Endothelial cell of umbilical vein (primary cell): Measurements from ENCODE around the gene ZNF555.

Source experiments
- EZH2 ChIP-seq: IDR thresholded peaks from 2 replicates; pipeline ENCODE4 v1.6.1; 2012; ENCODE audit warnings: borderline replicate concordance, low read depth, mild to moderate bottlenecking, moderate library complexity, low read length, inconsistent platforms; ENCODE audit not compliant: severe bottlenecking
- JUN ChIP-seq: IDR thresholded peaks from 2 replicates; pipeline ENCODE4 v1.6.1; 2011; ENCODE audit warnings: borderline replicate concordance, low read depth; ENCODE audit not compliant: insufficient read length, insufficient read depth
- MYC ChIP-seq: IDR thresholded peaks from one replicate; pipeline ENCODE4 v1.6.1; 2011; ENCODE audit warnings: mild to moderate bottlenecking, low read depth, low read length
- POLR2A ChIP-seq: IDR thresholded peaks from 2 replicates; pipeline ENCODE4 v1.6.1; 2012; ENCODE audit warnings: low read depth, mild to moderate bottlenecking, control low read depth, low read length
- TF ChIP-seq, protein P1 (sequence below), 2 donors: IDR thresholded peaks; 1 replicate in 1 of 2; 2 replicates in 1 of 2; pipeline ENCODE4 v1.5.1; 2011; ENCODE audit warnings: low read length in 2 of 2, mild to moderate bottlenecking in 2 of 2, moderate library complexity in 2 of 2, control low read depth in 1 of 2, inconsistent platforms in 1 of 2, low read depth in 1 of 2; ENCODE audit not compliant: insufficient read depth in 1 of 2; ENCODE audit errors: extremely low read depth in 1 of 2
- TF ChIP-seq, protein P2 (sequence below): IDR thresholded peaks from 2 replicates; pipeline ENCODE4 v1.6.1; 2011; ENCODE audit not compliant: insufficient read depth, insufficient read length

DNA sequence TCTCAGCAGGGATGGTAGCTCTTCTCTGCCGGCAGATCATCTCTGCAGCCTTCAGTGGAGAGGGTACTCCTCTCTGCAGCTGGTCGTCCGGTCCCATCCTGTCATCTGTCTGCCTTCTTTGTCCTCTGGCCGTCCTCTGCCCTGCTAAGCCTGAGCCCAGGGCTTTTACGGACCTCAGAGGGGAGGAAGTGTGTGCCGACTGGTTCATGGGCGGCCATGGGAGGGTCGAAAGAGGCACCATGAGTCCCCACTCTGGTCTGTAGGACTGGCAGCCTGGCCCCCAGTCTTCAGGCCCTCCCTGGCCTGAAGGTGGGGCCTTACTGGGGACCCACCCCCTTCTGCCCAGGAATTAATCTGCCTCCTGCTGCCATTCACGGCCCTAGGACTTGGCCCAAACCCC lies 17.6 kb upstream of the ZNF555 start:
- TF ChIP-seq, protein P1, sequence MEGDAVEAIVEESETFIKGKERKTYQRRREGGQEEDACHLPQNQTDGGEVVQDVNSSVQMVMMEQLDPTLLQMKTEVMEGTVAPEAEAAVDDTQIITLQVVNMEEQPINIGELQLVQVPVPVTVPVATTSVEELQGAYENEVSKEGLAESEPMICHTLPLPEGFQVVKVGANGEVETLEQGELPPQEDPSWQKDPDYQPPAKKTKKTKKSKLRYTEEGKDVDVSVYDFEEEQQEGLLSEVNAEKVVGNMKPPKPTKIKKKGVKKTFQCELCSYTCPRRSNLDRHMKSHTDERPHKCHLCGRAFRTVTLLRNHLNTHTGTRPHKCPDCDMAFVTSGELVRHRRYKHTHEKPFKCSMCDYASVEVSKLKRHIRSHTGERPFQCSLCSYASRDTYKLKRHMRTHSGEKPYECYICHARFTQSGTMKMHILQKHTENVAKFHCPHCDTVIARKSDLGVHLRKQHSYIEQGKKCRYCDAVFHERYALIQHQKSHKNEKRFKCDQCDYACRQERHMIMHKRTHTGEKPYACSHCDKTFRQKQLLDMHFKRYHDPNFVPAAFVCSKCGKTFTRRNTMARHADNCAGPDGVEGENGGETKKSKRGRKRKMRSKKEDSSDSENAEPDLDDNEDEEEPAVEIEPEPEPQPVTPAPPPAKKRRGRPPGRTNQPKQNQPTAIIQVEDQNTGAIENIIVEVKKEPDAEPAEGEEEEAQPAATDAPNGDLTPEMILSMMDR (IDR thresholded peaks at IDR 0.05; ENCODE audit: extremely low read depth in 1 of 2, insufficient read depth in 1 of 2, low read depth in 1 of 2, low read length in 2 of 2): no peak
- TF ChIP-seq EZH2 (no peak), POLR2A (no peak), MYC (no peak), JUN (no peak)
- TF ChIP-seq, protein P2, sequence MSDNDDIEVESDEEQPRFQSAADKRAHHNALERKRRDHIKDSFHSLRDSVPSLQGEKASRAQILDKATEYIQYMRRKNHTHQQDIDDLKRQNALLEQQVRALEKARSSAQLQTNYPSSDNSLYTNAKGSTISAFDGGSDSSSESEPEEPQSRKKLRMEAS: no peak
